C4-2B (cell line): ENCODE data around the gene NCOR2.

Source experiments
- H3K27ac ChIP-seq: fragments of 450-650 bp; 2 replicates; pipeline ENCODE4 v1.5.1; 2017
- CTCF ChIP-seq: fragments of 450-650 bp; conservative IDR thresholded peaks from 2 replicates; pipeline ENCODE4 v1.5.1; 2017; ENCODE audit warnings: mild to moderate bottlenecking
- ZFX ChIP-seq: fragments of 450-650 bp; IDR thresholded peaks from 2 replicates; pipeline ENCODE4 v1.6.1; 2017

The NCOR2 gene

GRCh38 chr12:124595444-124595843 lies 28.0 kb upstream of the NCOR2 start:
- TF ChIP-seq ZFX, result no peak
- no peak overlapping the region for H3K27ac ChIP-seq

DNA sequence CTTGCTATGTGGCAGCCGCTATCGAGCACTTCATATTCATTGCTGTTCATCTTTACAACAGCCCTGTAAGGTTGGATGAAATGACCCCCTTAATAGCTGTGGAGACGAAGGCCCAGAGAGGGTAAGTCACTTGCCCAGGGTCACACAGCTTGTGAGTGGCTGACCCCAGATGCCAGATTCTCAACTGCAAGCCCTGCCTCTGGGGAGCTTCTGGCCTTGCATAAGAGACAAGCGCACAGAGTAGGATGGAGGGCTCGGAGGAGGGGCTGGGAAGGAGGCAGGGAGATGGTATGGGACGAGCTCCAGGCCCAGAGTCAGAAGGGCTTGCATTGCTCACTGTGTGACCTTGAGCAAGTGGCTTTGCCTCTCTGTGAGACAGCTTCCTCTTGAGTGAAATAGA lies 27.4 kb upstream of the NCOR2 start:
- no peak overlapping the region for H3K27ac ChIP-seq
- TF ChIP-seq CTCF (no peak), ZFX (no peak)

GRCh38 chr12:124593851-124594401 lies 26.5 kb upstream of the NCOR2 start:
- TF ChIP-seq ZFX (no peak), CTCF (no peak)
- H3K27ac ChIP-seq, result no peak overlapping the region

GRCh38 chr12:124593176-124593575 lies 25.8 kb upstream of the NCOR2 start:
- TF ChIP-seq ZFX, result no peak
- TF ChIP-seq CTCF, result no peak

DNA sequence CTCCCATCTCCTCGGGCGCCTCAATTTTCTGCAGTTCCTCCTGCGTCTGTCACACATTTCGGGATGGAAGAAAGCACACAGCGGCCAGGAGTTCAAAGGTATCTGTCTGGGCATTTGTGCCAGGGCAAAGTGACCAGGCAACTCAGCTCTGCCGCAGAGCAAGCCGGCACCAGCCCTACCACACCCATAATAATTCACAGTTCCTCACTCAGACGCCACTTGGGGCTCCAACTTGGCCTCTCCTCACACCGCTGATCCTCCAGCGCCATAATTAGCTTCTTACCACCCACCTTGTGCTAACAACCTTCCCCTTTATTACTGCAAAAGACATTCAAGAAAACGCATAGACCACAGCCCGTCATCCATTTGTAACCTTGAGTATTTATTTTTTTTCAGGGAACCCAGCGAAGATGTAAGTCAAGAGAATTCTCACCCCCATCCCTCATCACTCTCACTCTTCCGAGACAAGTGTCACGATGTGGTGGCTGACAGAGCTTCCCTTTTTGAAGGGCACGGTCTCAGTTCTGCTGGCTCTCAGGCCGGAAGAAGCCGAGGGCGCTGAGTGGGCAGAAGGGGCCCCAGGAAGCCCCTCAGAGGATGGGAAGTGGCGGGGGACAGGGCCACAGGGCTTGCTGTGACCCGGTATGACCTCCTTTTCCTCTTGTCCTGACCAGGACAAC lies 25.2 kb upstream of the NCOR2 start:
- TF ChIP-seq ZFX, result no peak
- no peak for TF ChIP-seq CTCF
- H3K27ac ChIP-seq, result no peak overlapping the region

More at GRCh38 chr12:124593176-124593575, 25.8 kb upstream of the NCOR2 start:
- H3K27ac ChIP-seq, result no peak overlapping the region

DNA sequence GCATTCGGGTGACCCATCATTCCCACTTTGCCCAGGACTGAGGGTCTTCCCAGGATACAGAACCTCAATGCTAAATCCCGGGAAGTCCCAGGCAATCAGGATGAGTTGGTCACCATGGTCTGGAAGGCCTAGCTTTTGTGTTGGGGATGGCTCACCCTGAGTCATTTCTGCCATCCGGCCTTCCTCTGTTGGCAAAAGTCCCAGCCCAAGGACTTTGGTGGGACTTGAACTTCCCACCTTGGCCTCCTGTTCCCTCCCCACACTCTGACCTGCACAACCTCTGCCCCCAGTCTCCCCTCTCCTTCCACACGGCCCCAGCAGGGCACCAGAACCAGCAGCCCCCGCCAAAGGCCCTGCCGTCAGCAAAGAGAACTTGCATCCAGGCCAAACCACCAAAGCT lies 24.6 kb upstream of the NCOR2 start:
- TF ChIP-seq CTCF (no peak), ZFX (no peak)
- no peak overlapping the region for H3K27ac ChIP-seq

DNA sequence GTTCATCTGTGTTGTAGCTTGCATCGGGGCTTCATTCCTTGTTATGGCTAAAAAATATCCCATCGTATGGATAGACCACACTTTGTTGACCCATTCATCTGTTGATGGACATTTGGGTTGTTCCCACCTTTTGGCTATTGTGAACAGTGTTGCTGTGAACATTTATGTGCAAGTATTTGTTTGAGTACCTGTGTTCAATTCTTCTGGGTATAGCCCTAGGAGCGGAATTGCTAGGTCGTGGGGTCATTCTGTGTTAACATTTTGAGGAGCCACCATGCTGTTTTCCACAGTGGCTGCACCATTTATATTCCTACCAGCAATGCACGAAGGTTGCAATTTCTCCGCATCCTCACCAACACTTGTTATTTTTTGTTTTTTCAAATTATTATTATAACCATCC lies 23.0 kb upstream of the NCOR2 start:
- TF ChIP-seq CTCF, result no peak
- no peak for TF ChIP-seq ZFX
- no peak overlapping the region for H3K27ac ChIP-seq

GRCh38 chr12:124588751-124589267 lies 21.4 kb upstream of the NCOR2 start:
- no peak overlapping the region for H3K27ac ChIP-seq
- TF ChIP-seq ZFX (no peak), CTCF (no peak)
